ENCODE measurements around the gene MPIG6B. TPM values are rescaled to one million over a fixed set of nuclear protein-coding genes. Genes with fewer than 3 reads are reported as not detected.

The MPIG6B gene
- total RNA-seq, 3 donors from 2014 or later, result 0.16 TPM; not detected in 2

GRCh38 chr6:31711233-31711632 is 11.9 kb upstream of the MPIG6B start:
- intact Hi-C loops (cut with DNase I; ENCODE audit: low total_unique reads), result no loop called here
- no peak for TF ChIP-seq POLR2A (IDR thresholded peaks at IDR 0.05)
- TF ChIP-seq CTCF (IDR thresholded peaks at IDR 0.05), result no peak
- no peak for TF ChIP-seq POLR2AphosphoS5 (IDR thresholded peaks at IDR 0.05)
- H3K27ac ChIP-seq, result no peak overlapping the region

GRCh38 chr6:31712296-31712695 is 10.9 kb upstream of the MPIG6B start:
- intact Hi-C loops (cut with DNase I; ENCODE audit: low total_unique reads), result no loop called here
- peak in 2 of 3 donors; percentile 11 to 50 for TF ChIP-seq CTCF (IDR thresholded peaks at IDR 0.05)
- TF ChIP-seq POLR2AphosphoS5 (IDR thresholded peaks at IDR 0.05), result no peak
- Histone ChIP-seq H3K4me1 (no peaks in the 10 kb centered on the region), H3K4me3 (no peak overlapping the region), H3K27ac (no peak overlapping the region), H3K27me3 (no peaks in the 10 kb centered on the region), H3K9me3 (no peaks in the 10 kb centered on the region), H3K36me3 (no peaks in the 10 kb centered on the region)
- DNase-seq (ENCODE audit: low spot score in 2 of 2), result peak in 1 of 2 donors; percentile 37

More at GRCh38 chr6:31711233-31711632, 11.9 kb upstream of the MPIG6B start:
- Histone ChIP-seq H3K4me3 (no peak overlapping the region), H3K36me3 (no peaks in the 10 kb centered on the region), H3K27me3 (no peaks in the 10 kb centered on the region), H3K9me3 (no peaks in the 10 kb centered on the region), H3K4me1 (no peaks in the 10 kb centered on the region)
- DNase-seq (ENCODE audit: low spot score in 2 of 2), result no peak

GRCh38 chr6:31713465-31713864 is 9.7 kb upstream of the MPIG6B start:
- peaks cover 3 to 6% of the 10 kb centered on the region in 2 donors for H3K4me1 ChIP-seq
- TF ChIP-seq CTCF (IDR thresholded peaks at IDR 0.05), result no peak
- DNase-seq (ENCODE audit: low spot score in 2 of 2), result no peak
- intact Hi-C loops (cut with DNase I; ENCODE audit: low total_unique reads), result no loop called here
- no peaks in the 10 kb centered on the region for H3K9me3 ChIP-seq
- H3K27me3 ChIP-seq, result no peaks in the 10 kb centered on the region
- H3K27ac ChIP-seq, result no peak overlapping the region
- no peak overlapping the region for H3K4me3 ChIP-seq
- H3K36me3 ChIP-seq, result no peaks in the 10 kb centered on the region

GRCh38 chr6:31713991-31714684 is 9.0 kb upstream of the MPIG6B start:
- H3K4me3 ChIP-seq, result no peak overlapping the region
- TF ChIP-seq POLR2A (IDR thresholded peaks at IDR 0.05) (no peak), POLR2AphosphoS5 (IDR thresholded peaks at IDR 0.05) (no peak), CTCF (IDR thresholded peaks at IDR 0.05) (no peak)
- H3K27ac ChIP-seq, result no peak overlapping the region
- H3K27me3 ChIP-seq, result no peaks in the 10 kb centered on the region
- no peak for DNase-seq (ENCODE audit: low spot score in 2 of 2)
- intact Hi-C loops (cut with DNase I; ENCODE audit: low total_unique reads), result no loop called here
- H3K4me1 ChIP-seq, result peaks cover 3 to 6% of the 10 kb centered on the region in 2 donors
- no peaks in the 10 kb centered on the region for H3K36me3 ChIP-seq
- no peaks in the 10 kb centered on the region for H3K9me3 ChIP-seq

- intact Hi-C loops (cut with DNase I; ENCODE audit: low total_unique reads), result no loop called here
- H3K27ac ChIP-seq, result peak within 1 kb of the TSS in 1 of 2 donors; percentile 33
- peaks cover 3 to 6% of the 10 kb centered on the region in 2 donors for H3K4me1 ChIP-seq
- no peaks in the 10 kb centered on the region for H3K9me3 ChIP-seq
- no peaks in the 10 kb centered on the region for H3K27me3 ChIP-seq
- no peak for DNase-seq (ENCODE audit: low spot score in 2 of 2)
- no peaks in the 10 kb centered on the region for H3K36me3 ChIP-seq
- TF ChIP-seq POLR2AphosphoS5 (IDR thresholded peaks at IDR 0.05) (no peak), POLR2A (IDR thresholded peaks at IDR 0.05) (no peak), CTCF (IDR thresholded peaks at IDR 0.05) (no peak)
- H3K4me3 ChIP-seq, result no peak within 1 kb of the TSS
Observed at GRCh38 chr6:31715022-31715958, 7.9 kb upstream of the MPIG6B start, which contains the start of gene LY6G6D. LY6G6D (plus strand) TSS chr6:31715348; CDS start chr6:31715356, 8 bp downstream.

All from breast epithelium (tissue), 4 donors.